Heart left ventricle (tissue), 16 donors: ENCODE results near the gene APEX1. TPM values are rescaled to one million over a fixed set of nuclear protein-coding genes. Genes with fewer than 3 reads are reported as not detected.

ENCODE experiments used
- ATAC-seq, 4 donors: fragments of 200-7000 bp; cut with Tn5 transposase; one replicate each; pipeline ENCODE4 v1.9.1; 2020 to 2022; ENCODE audit warnings: moderate library complexity in 4 of 4, mild to moderate bottlenecking in 3 of 4, moderate number of reproducible peaks in 1 of 4
- DNase-seq, 5 donors: peaks; one replicate each; pipeline ENCODE4 v3.0.0-alpha.2; 2020
- H3K27ac ChIP-seq, 12 donors: fragments of 200-600 bp; sonication (generic) in 4 of 12; one replicate each; pipeline versions ENCODE4 v1.5.0 to v1.8.0; 2016 to 2022; ENCODE audit warnings: mild to moderate bottlenecking in 2 of 12
- H3K27me3 ChIP-seq, 9 donors: fragments of 200-600 bp; sonication (generic) in 2 of 9; one replicate each; pipeline versions ENCODE4 v1.5.1 to v1.8.0; 2016 to 2022; ENCODE audit warnings: mild to moderate bottlenecking in 3 of 9
- H3K36me3 ChIP-seq, 9 donors: fragments of 200-600 bp; sonication (generic) in 2 of 9; one replicate each; pipeline versions ENCODE4 v1.5.0 to v1.8.0; 2018 to 2022; ENCODE audit warnings: mild to moderate bottlenecking in 2 of 9
- H3K4me1 ChIP-seq, 12 donors: fragments of 200-600 bp; sonication (generic) in 4 of 12; one replicate each; pipeline versions ENCODE4 v1.5.0 to v1.8.0; 2016 to 2022; ENCODE audit warnings: mild to moderate bottlenecking in 3 of 12
- H3K4me3 ChIP-seq, 12 donors: fragments of 200-600 bp; sonication (generic) in 4 of 12; one replicate each; pipeline versions ENCODE4 v1.5.0 to v1.8.0; 2017 to 2022; ENCODE audit warnings: mild to moderate bottlenecking in 9 of 12, moderate library complexity in 4 of 12
- H3K9me3 ChIP-seq, 12 donors: fragments of 200-600 bp; sonication (generic) in 4 of 12; one replicate each; pipeline versions ENCODE4 v1.5.0 to v1.8.0; 2016 to 2022; ENCODE audit warnings: mild to moderate bottlenecking in 1 of 12
- CTCF ChIP-seq, 12 donors: fragments of 200-600 bp; sonication (generic) in 4 of 12; IDR thresholded peaks; one replicate each; pipeline versions ENCODE4 v1.5.0 to v1.8.0; 2018 to 2022; ENCODE audit warnings: antibody characterized with exemption in 12 of 12, mild to moderate bottlenecking in 5 of 12
- POLR2A ChIP-seq, 2 donors: fragments of 450-650 bp; IDR thresholded peaks; one replicate each; pipeline ENCODE4 v1.6.1; 2017; ENCODE audit warnings: antibody characterized with exemption in 2 of 2, mild to moderate bottlenecking in 2 of 2, moderate library complexity in 2 of 2
- WGBS, 4 donors: extraction: QIAGEN DNeasy Blood & Tissue Kit in 2 of 4; methylation state at CpG; one replicate each; pipeline versions ENCODE4 v1.1.5 to v1.1.7; 2013 to 2018; 5-methylcytosine and 5-hydroxymethylcytosine counted together
- intact Hi-C, 10 donors: fragments of 100-400 bp; cut with DNase I; formaldehyde crosslinking; loops; one replicate each; pipeline versions ENCODE4 v1.11.1 to v1.14.2; 2022
- polyA plus RNA-seq, 2 donors: library from polyadenylated mRNA; stranded (reverse); fragments of 200-250 nt; gene quantifications; one replicate each; pipeline ENCODE4 v1.2.3, GENCODE V29; 2013
- total RNA-seq, 9 donors: library from RNA; depleted of rRNA in 2 of 9; stranded (reverse); fragments of >200 nt in 2 of 9; fragmentation: NEBNext Ultra II Directional in 3 of 9; extraction: Animal tissue kit (Norgen Biotek cat#: 25700) in 3 of 9; gene quantifications; one replicate each; pipeline versions ENCODE4 v1.1.0 to v1.2.4, GENCODE V29; 2016 to 2023
- donor health status: ischemic (EF 13 %, LVEDD 7.1; RV severe dilation, severe dysfunction).
- donor health status: healthy with polysubstance abuse.
- donor health status: DM: no; HTN: yes; CAD: no.
- donor health status: DM: no; HTN: no; CAD: no.
- donor health status: ischemic (EF 25% LVEDD 6.9; RV normal size, moderate dysfunction).
- donor health status: ischemic (EF 25% LVEDD 5.7; RV mildly dilated, moderate dysfunction).
- donor health status: healthy.
- donor health status: DM: yes; HTN: yes; CAD: no.
- donor health status: ischemic (EF 35%, LVEDD 5.7; RV mildly dilated, moderate dysfunction).
- donor health status: nonischemic (EF 11% LVEDD 7.7; RV severe dilation, severe dysfunction).
- donor health status: DM: yes; HTN: yes; CAD: no.
- donor health status: PGD.
- donor health status: ischemic (EF 29% LVEDD 5.4; RV normal size, mild dysfunction).
- donor health status: nonischemic (EF 23%, LVEDD 6.1; RV moderate dilation, normal function).

APEX1 gene
- total and polyA plus RNA-seq, 11 donors = 47.9 to 109 (median 76.4) TPM

GRCh38 chr14:20492486-20492885, 37.5 kb downstream of the APEX1 start:
- no peak for ATAC-seq
- WGBS, 4 donors = 95 to 98% (median 97%) methylated on average over 4 of the region's 4 CpGs
- no peaks in the 10 kb centered on the region for H3K36me3 ChIP-seq

GRCh38 chr14:20493634-20494033, 38.6 kb downstream of the APEX1 start:
- no peaks in the 10 kb centered on the region for H3K36me3 ChIP-seq
- no peaks in the 10 kb centered on the region for H3K9me3 ChIP-seq
- peaks cover 0 to 54% (median 8%) of the 10 kb centered on the region in 12 donors for H3K4me1 ChIP-seq
- no peaks in the 10 kb centered on the region for H3K27me3 ChIP-seq
- DNase-seq (peak in 4 of 5 donors; percentile 21 to 46 (median 33)), ATAC-seq (peak in 3 of 4 donors; percentile 75 to 86 (median 85))
- intact Hi-C loops = no loop called here
- H3K27ac ChIP-seq = peak overlapping the region in 9 of 12 donors; percentile 15 to 69 (median 42)
- H3K4me3 ChIP-seq = no peak overlapping the region
- no peak for TF ChIP-seq CTCF (IDR thresholded peaks at IDR 0.05)
- TF ChIP-seq POLR2A (IDR thresholded peaks at IDR 0.05) = no peak
- WGBS, 4 donors = 27 to 75% (median 55%) methylated on average over 2 of the region's 2 CpGs

More at GRCh38 chr14:20492486-20492885, 37.5 kb downstream of the APEX1 start:
- H3K27ac ChIP-seq = no peak overlapping the region
- H3K27me3 ChIP-seq = no peaks in the 10 kb centered on the region
- peaks cover 0 to 55% (median 6%) of the 10 kb centered on the region in 12 donors for H3K4me1 ChIP-seq
- no peak for DNase-seq
- intact Hi-C loops = no loop called here
- no peaks in the 10 kb centered on the region for H3K9me3 ChIP-seq
- TF ChIP-seq CTCF (IDR thresholded peaks at IDR 0.05) (no peak), POLR2A (IDR thresholded peaks at IDR 0.05) (no peak)
- H3K4me3 ChIP-seq = no peak overlapping the region

GRCh38 chr14:20494935-20495766, 40.1 kb downstream of the APEX1 start:
- TF ChIP-seq POLR2A (IDR thresholded peaks at IDR 0.05) (no peak), CTCF (IDR thresholded peaks at IDR 0.05) (no peak)
- DNase-seq (no peak), ATAC-seq (no peak)
- Histone ChIP-seq H3K27ac (peak overlapping the region in 3 of 12 donors; percentile 13 to 59 (median 40)), H3K27me3 (no peaks in the 10 kb centered on the region), H3K9me3 (no peaks in the 10 kb centered on the region), H3K4me1 (peaks cover 0 to 49% (median 9%) of the 10 kb centered on the region in 12 donors), H3K4me3 (no peak overlapping the region), H3K36me3 (no peaks in the 10 kb centered on the region)
- 76 to 83% (median 79%) methylated on average over 8 of the region's 8 CpGs for WGBS, 4 donors
- intact Hi-C loops = no loop called here

- TF ChIP-seq POLR2A (IDR thresholded peaks at IDR 0.05) (no peak), CTCF (IDR thresholded peaks at IDR 0.05) (no peak)
These were observed 43.6 kb downstream of the APEX1 start for GRCh38 chr14:20498622-20499021.

More at GRCh38 chr14:20498622-20499021, 43.6 kb downstream of the APEX1 start:
- H3K27ac ChIP-seq = peak overlapping the region; percentile 59 to 87 (median 70)
- no peaks in the 10 kb centered on the region for H3K36me3 ChIP-seq
- 77 to 82% (median 81%) methylated on average over 2 of the region's 2 CpGs for WGBS, 4 donors
- H3K27me3 ChIP-seq = no peaks in the 10 kb centered on the region
- no peaks in the 10 kb centered on the region for H3K9me3 ChIP-seq
- no peak overlapping the region for H3K4me3 ChIP-seq
- no peak for DNase-seq
- intact Hi-C loops = no loop called here
- H3K4me1 ChIP-seq = peaks cover 0 to 37% (median 4%) of the 10 kb centered on the region in 12 donors
- ATAC-seq = no peak
